ENCODE results near the gene FKBP11. TPM values are rescaled to one million over a fixed set of nuclear protein-coding genes. Genes with fewer than 3 reads are reported as not detected.

The FKBP11 gene
- 47.4 TPM for total RNA-seq (ENCODE audit: insufficient read depth, low replicate concordance)

GRCh38 chr12:48925304-48926011, at the start of gene FKBP11:
FKBP11 (minus strand) TSS chr12:48925492; CDS start chr12:48925428, 64 bp downstream.
- peak; percentile 74 for DNase-seq (ENCODE audit: low spot score)

DNA sequence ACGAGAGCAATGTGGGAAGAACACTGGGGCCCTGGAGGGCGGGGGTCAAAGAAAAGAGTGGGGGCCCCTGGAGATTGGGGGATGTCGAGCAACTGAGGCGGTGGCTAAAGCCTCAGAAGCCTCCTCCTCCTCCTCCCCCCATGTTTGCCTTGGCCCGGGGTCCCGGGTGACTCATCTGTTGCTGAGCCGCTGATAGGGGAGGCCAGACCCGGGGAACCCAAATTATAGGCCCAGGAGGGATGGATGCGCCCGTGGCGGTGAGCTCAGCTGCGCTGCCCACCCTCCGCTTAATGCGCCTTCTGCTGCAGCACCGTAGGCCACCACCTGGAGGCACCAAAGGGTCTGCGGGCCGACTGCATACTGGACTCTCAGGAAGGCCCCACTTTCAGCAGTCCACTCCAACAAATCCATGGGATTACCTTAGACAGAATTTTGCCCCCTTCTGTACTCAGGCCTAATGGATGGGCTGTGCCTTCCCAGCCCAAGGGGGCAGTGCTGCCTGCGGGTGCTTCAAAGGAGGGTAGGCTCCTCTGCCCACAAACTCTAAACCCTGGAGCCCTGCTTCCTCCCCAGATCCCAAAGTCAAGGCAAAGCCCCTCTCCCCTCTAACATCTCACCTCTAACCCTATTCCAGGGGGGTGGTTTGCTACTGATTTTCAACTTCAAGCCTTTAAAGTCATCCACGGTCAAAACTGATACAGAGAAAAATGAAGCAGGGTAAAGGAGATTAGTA, 48.8 kb upstream of the FKBP11 start:
- no peak for DNase-seq (ENCODE audit: low spot score)

DNA sequence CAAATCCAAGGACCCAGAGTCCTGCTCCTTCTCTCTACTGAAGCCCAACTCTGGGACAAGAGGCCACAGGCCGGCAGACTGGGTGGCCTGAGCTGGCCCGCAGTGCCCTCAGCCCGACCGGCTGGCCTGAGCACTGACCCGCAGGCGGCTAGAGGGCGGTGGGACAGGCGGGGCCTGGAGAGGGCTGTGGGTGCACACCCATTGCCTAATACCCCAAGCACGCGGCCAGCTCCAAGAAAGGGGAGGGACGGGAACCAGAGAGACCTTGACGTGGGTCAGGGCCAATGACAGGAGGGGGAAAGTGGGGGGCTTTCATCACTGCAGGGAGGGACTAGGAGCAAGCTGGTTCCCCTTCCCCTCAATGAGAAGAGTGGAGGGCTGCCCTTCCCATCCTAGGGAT, 48.2 kb upstream of the FKBP11 start:
- no peak for DNase-seq (ENCODE audit: low spot score)

DNA sequence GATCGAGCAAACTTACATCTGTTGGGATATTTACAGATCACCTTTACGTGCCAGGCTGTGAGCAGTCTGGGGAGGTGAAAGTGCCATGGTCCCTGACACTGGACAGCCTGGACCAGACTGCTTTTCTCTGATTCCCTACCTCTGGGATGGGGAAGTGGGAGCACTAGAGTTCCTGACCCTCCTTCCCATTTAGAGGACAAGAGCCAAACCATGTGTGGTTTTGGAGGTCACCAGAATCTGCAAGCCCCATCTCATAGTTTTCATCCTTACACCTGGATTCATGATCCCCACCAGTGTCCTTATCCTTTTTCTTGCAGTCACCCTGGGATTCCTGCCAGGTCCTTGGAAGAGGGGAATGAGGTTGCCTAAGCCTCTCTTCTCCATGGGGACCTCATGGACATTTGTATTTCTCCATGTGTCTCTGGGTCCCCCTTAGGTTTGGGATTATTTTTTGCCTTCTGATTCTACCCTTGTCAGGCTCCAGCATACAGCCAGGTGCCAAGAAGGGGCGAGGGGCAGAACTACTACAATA, 47.7 kb upstream of the FKBP11 start:
- DNase-seq (ENCODE audit: low spot score) = no peak

DNA sequence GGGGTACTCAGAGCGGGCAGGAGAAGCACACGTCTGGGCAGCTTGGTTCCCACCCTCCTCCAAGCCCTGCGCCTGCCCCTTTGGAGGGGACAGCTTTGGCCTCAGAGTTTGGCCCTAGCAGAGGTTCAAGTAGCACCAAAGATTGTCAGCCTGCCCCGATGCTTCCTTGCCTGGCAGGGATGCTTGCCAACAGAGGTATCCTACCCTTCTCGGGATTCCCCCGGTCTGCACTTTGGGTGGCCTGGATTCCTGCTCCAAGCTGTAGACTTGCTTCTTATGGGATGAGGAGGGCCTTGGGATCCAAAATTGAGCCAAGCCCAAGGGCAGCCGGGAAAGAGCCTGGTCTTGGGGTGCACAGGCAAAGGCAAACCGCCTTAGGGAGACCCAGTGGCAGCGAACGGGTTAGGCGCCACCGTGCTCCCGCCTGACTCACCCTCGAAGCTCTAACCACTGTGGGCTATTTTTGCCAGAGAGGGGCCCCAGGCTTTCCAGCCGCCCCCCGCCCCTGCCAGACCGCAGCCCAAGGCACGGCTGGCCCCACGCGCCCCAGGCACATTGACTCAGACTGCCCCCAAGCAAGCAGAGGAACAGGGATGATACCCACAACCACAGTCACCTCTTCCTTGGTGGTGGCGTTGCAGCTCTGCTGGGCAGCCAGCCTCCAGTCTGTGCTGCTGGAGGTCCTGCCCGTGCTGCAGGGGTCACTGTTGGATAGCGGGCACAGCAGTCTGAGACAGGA, 47.1 kb upstream of the FKBP11 start:
- no peak for DNase-seq (ENCODE audit: low spot score)

DNA sequence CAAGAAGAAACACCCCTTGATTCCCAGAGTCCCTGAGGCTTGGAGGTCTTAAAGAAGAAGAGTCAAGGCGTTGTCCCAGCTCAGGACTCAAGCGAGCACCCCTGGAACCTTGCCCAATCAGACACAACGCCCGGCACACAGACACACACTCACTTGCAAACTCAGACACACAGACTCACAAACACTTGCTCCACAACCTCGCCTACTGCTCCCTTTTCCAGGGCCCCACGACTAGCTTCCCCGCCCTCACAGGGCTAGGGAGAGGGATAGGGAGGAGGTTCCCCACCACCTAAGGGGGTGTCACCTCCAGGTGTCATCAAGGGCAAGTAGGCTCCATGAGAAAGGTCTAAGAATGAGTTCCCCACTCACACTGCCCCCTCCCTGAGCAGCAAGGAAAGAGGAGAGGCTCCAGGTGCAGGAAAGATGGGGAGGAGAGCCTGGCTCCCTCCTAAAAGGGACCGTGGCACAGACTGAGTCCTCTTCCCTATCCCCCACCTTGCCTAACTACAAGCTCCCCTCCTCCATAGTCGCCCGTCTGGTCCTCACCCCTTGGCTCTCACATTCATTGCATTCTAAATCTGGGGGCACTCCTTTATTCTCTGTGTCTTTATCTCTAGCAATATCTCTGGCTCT, 45.5 kb upstream of the FKBP11 start:
- DNase-seq (ENCODE audit: low spot score) = no peak

- no peak for DNase-seq (ENCODE audit: low spot score)
Observed at GRCh38 chr12:48969833-48970701, 44.8 kb upstream of the FKBP11 start.

GRCh38 chr12:48969160-48969771, 44.0 kb upstream of the FKBP11 start:
- no peak for DNase-seq (ENCODE audit: low spot score)

DNA sequence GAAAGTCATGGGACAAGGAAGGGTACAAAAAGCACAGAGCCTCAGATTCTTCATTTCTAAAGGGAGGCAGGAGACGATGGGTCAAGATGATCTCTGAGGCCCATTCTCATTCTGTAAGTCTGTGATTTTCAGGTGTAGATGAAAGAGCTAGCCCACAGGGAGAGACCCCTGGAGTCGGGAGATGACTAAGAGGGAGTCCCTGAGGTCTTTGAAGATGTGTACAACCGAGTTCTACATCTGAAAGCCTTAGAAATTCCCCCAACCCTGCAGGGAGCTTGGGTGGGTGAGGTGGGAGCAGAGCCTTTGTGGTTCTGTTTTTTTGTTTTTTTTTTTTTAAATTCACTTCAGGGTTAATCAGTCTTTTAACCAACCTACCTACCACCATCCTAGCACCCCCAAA, 43.2 kb upstream of the FKBP11 start:
- no peak for DNase-seq (ENCODE audit: low spot score)

DNA sequence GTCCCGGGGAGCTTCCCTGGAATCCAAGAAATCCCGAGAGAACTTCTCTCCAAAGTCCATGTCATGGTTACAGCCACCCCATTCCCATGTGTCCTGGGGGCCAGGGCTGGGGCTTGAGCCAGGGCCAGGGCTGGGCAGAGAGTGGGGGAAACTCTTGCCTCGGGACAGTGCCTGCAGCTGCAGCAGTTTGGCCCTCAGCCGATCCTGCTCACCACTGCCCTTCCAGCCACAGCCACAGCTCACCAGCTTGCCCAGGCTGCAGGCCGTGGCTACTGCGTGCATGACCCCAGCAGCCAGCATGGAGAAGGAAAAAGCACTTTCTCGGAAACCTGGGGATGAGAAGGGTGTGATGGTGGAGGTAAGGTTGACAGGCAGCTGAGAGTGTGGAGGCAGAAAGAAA, 42.7 kb upstream of the FKBP11 start:
- DNase-seq (ENCODE audit: low spot score) = no peak

- DNase-seq (ENCODE audit: low spot score) = no peak
Observed at GRCh38 chr12:48966177-48966895, 41.0 kb upstream of the FKBP11 start.

DNA sequence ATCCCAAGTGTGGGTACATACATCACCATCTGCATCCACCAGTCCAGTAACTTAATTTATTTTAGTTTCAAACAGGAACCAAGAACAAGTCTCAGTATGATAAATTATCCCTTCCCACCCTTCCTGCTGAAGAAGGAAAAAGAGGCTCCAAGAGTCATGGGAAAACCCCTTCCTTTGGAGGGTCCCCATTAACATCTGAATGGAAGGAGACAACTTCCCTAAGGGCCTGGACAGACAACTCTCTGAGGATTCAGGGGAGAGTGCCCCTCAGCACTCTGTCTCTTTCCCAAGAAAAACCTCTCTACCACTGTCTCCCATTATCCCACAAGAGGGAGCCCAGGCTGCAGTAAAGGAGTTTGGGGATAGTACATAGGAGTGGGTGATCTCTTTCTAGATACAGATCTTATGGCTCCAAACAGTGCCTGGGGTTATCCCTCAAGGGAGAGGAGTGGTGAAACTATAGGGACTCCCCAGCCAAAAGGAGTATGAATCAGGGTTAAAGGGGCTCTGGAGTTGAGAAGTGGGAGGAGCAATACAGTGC, 40.1 kb upstream of the FKBP11 start:
- no peak for DNase-seq (ENCODE audit: low spot score)

GRCh38 chr12:48961801-48962200, 36.5 kb upstream of the FKBP11 start:
- no peak for DNase-seq (ENCODE audit: low spot score)

DNA sequence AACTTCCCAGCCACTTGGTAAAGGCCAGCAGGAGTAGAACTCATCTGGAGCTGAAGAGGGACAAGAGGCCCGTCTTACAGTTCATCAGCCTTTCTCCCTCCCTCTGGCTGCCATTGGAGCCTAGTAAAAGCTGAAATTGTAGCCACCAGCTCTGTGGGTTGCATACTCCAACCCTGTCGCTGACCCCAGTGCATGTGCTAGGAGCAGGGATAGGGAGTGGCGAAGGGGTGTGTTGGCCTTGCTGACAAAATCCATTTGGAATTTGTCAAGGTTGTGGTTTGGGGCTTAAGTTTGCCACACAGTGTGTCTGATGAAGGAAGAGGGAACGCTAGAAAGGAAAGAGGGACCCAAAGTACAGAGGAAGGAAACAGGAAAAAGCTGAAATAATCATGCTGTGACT, 36.0 kb upstream of the FKBP11 start:
- no peak for DNase-seq (ENCODE audit: low spot score)

- DNase-seq (ENCODE audit: low spot score) = no peak
Observed at GRCh38 chr12:48960834-48961233, 35.5 kb upstream of the FKBP11 start.

GRCh38 chr12:48958049-48958388, 32.7 kb upstream of the FKBP11 start:
- no peak for DNase-seq (ENCODE audit: low spot score)

- DNase-seq (ENCODE audit: low spot score) = peak; percentile 97
Observed at GRCh38 chr12:48957141-48958048, 32.1 kb upstream of the FKBP11 start, which contains the start of gene ARF3. ARF3 (minus strand) TSS chr12:48957487; CDS start chr12:48941095, 16,392 bp downstream.
